DND-41 (cell line): ENCODE measurements around the gene VPS37C.

Source experiments
- EZH2 ChIP-seq: IDR thresholded peaks from 3 replicates; pipeline ENCODE4 v1.6.1; 2012; ENCODE audit warnings: borderline replicate concordance, low read depth, mild to moderate bottlenecking, moderate library complexity, low read length, inconsistent platforms; ENCODE audit not compliant: severe bottlenecking
- TF ChIP-seq, protein P1 (sequence below): IDR thresholded peaks from 2 replicates; pipeline ENCODE4 v1.5.1; 2012; ENCODE audit warnings: borderline replicate concordance, low read length, moderate library complexity, mild to moderate bottlenecking; ENCODE audit not compliant: poor library complexity, severe bottlenecking; ENCODE audit errors: extremely low read depth

DNA sequence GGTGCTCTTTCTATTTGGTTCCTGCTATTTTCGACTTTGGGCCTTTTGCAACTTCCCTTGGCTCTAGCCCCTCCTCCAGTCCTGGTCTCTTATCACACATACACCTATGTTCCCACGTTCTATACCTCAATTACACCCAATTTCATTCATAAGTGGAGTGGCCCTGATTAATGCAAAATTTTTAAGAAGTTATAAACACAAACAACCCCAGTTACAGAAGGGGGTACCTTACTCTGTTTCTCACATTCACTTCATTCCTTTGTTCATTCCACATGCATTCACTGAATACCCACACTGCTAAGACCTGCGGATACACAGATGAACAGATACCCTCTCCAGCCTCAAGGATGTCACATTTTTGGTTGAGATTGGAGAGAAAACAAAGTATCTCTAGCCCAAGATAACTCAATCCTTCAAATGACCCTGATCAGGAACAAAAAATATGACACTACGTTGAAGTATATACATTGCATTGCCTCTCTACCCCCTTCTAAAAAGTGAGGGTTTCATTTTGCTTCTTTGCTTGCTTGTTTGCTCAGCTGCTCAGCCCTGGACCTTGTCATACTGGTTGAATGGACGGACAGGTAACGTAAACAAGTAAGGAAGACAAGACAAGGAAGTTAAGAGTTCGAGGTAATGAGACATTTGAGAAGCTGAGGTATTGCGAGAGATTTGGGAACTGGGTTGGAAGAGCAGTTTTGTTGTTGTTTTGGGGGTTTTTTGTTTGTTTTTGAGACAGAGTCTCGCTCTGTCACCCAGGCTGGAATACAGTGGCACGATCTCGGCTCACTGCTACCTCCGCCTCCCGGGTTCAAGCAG, 3.6 kb upstream of the VPS37C start:
- TF ChIP-seq, protein P1, sequence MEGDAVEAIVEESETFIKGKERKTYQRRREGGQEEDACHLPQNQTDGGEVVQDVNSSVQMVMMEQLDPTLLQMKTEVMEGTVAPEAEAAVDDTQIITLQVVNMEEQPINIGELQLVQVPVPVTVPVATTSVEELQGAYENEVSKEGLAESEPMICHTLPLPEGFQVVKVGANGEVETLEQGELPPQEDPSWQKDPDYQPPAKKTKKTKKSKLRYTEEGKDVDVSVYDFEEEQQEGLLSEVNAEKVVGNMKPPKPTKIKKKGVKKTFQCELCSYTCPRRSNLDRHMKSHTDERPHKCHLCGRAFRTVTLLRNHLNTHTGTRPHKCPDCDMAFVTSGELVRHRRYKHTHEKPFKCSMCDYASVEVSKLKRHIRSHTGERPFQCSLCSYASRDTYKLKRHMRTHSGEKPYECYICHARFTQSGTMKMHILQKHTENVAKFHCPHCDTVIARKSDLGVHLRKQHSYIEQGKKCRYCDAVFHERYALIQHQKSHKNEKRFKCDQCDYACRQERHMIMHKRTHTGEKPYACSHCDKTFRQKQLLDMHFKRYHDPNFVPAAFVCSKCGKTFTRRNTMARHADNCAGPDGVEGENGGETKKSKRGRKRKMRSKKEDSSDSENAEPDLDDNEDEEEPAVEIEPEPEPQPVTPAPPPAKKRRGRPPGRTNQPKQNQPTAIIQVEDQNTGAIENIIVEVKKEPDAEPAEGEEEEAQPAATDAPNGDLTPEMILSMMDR = no peak
- TF ChIP-seq EZH2 = no peak
